Colonic mucosa (tissue), 4 donors: Measurements from ENCODE around the gene SLC2A9. TPM values are rescaled to one million over a fixed set of nuclear protein-coding genes. Genes with fewer than 3 reads are reported as not detected.

Experiments
- DNase-seq: peaks from one replicate; pipeline ENCODE4 v3.0.0-alpha.2; 2020
- H3K27ac ChIP-seq: fragments of 200-600 bp; one replicate; pipeline ENCODE4 v1.8.0; 2021
- H3K27me3 ChIP-seq: fragments of 200-600 bp; one replicate; pipeline ENCODE4 v1.8.0; 2021
- H3K36me3 ChIP-seq: fragments of 200-600 bp; one replicate; pipeline ENCODE4 v1.8.0; 2021
- H3K4me1 ChIP-seq: fragments of 200-600 bp; one replicate; pipeline ENCODE4 v1.8.0; 2021; ENCODE audit warnings: mild to moderate bottlenecking
- H3K4me3 ChIP-seq: fragments of 200-600 bp; one replicate; pipeline ENCODE4 v1.8.0; 2021
- H3K9ac ChIP-seq, 2 donors: one replicate each; pipeline ENCODE4 v1.7.0; 2013; ENCODE audit warnings: control low read depth in 2 of 2, low read depth in 2 of 2, low read length in 2 of 2
- H3K9me3 ChIP-seq: fragments of 200-600 bp; one replicate; pipeline ENCODE4 v1.8.0; 2021
- CTCF ChIP-seq: fragments of 200-600 bp; IDR thresholded peaks from one replicate; pipeline ENCODE4 v1.8.0; 2022; ENCODE audit warnings: antibody characterized with exemption, mild to moderate bottlenecking
- intact Hi-C: fragments of 100-400 bp; cut with DNase I; formaldehyde crosslinking; loops from one replicate; pipeline ENCODE4 v1.14.1; 2022
- total RNA-seq, 2 donors: library from RNA; stranded (reverse); fragmentation: NEBNext Ultra II Directional in 1 of 2; extraction: Animal tissue kit (Norgen Biotek cat#: 25700) in 1 of 2; gene quantifications; one replicate each; pipeline ENCODE4 v1.2.1, GENCODE V29; 2021
- donor health status: healthy.
- donor health status: DM: no; HTN: no; CAD: no.
- donor health status: DM: no; HTN: no; CAD: no.

Gene SLC2A9
- total RNA-seq, 2 donors from 2014 or later = 4.3 to 6.8 TPM

DNA sequence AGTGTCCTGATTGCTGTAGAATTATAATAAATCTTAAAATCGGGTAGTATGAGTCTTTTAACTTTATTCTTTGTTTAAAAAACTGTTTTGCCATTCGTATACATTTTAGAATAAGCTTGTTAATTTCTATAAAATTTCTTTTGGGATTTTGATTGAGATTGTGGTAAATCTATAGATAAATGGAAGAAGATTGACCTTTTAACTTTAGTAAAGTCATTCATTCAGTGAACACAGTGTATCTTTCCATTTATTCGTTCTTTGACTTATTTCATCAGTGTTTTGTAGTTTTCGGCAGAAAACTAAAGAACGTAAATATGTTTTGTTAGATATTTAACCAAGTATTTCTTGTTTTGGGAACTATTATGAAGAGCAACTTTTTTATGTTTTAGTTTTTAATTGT lies 201.0 kb downstream of the SLC2A9 start:
- H3K27me3 ChIP-seq = no peaks in the 10 kb centered on the region
- no peaks in the 10 kb centered on the region for H3K36me3 ChIP-seq
- H3K9me3 ChIP-seq = no peaks in the 10 kb centered on the region
- DNase-seq = no peak
- intact Hi-C loops = no loop called here
- no peaks in the 10 kb centered on the region for H3K4me1 ChIP-seq
- no peak overlapping the region for H3K27ac ChIP-seq
- H3K4me3 ChIP-seq = no peak overlapping the region
- no peak overlapping the region for H3K9ac ChIP-seq
- no peak for TF ChIP-seq CTCF

- H3K36me3 ChIP-seq = no peaks in the 10 kb centered on the region
- H3K4me1 ChIP-seq = no peaks in the 10 kb centered on the region
- no peak overlapping the region for H3K4me3 ChIP-seq
- no peaks in the 10 kb centered on the region for H3K27me3 ChIP-seq
- TF ChIP-seq CTCF = no peak
- H3K9ac ChIP-seq = no peak overlapping the region
- no peaks in the 10 kb centered on the region for H3K9me3 ChIP-seq
- DNase-seq = no peak
- intact Hi-C loops = no loop called here
- no peak overlapping the region for H3K27ac ChIP-seq
Measured at GRCh38 chr4:9816285-9816684, 205.0 kb downstream of the SLC2A9 start.

DNA sequence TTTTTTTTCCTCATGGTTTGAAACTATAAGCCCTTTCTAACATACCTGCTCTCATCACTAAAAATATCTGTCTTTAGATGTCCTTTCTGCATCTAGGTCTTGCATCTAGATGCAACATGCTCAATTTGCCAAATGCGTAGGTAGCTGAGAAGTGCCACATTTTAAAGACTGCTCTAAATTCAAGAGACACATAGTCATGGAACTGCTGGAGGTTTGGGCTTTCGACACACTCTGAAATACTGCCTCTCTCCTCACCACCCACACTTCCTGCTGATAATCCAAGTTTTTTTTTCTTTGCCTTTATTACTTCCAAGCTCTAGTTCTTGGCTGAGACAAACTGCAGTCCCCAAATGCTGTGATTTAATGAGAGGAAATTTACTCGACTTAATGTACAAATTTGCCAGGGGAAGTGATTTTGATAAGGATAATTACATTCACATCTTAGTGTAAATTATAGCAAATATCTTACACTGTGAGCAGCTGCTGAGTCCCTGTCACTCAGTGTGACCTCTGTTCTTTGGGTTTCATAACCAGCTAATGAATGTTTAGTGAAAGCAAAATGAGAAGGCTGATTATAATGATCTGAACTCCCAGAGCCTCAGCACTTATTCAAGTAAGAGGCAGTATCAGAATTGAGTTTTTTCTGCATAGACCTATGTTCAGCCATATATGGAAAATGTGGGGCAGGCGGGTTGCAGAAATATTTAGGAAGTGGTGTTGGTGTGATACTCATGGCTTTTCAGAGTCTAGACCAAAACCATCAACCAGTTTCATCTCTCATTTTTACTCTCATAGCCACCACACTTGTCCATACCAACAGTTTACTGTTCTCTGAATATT lies 208.6 kb downstream of the SLC2A9 start:
- DNase-seq = no peak
- Histone ChIP-seq H3K36me3 (no peaks in the 10 kb centered on the region), H3K4me3 (no peak overlapping the region), H3K27ac (no peak overlapping the region), H3K4me1 (no peaks in the 10 kb centered on the region), H3K9me3 (no peaks in the 10 kb centered on the region), H3K27me3 (no peaks in the 10 kb centered on the region), H3K9ac (no peak overlapping the region)
- no peak for TF ChIP-seq CTCF
- intact Hi-C loops = no loop called here

GRCh38 chr4:9811806-9812205 lies 209.5 kb downstream of the SLC2A9 start:
- no peaks in the 10 kb centered on the region for H3K36me3 ChIP-seq
- H3K4me1 ChIP-seq = no peaks in the 10 kb centered on the region
- no peak for TF ChIP-seq CTCF
- no peak overlapping the region for H3K9ac ChIP-seq
- intact Hi-C loops = no loop called here
- no peaks in the 10 kb centered on the region for H3K9me3 ChIP-seq
- no peak overlapping the region for H3K27ac ChIP-seq
- no peak for DNase-seq
- H3K27me3 ChIP-seq = no peaks in the 10 kb centered on the region
- H3K4me3 ChIP-seq = no peak overlapping the region

- Histone ChIP-seq H3K4me3 (no peak overlapping the region), H3K36me3 (no peaks in the 10 kb centered on the region), H3K27ac (no peak overlapping the region), H3K9ac (no peak overlapping the region), H3K4me1 (no peaks in the 10 kb centered on the region), H3K27me3 (no peaks in the 10 kb centered on the region), H3K9me3 (no peaks in the 10 kb centered on the region)
- DNase-seq = no peak
- intact Hi-C loops = no loop called here
- no peak for TF ChIP-seq CTCF
Measured at GRCh38 chr4:9808077-9808476, 213.2 kb downstream of the SLC2A9 start.
